BJ (cell line): ENCODE results near the gene DYRK4. TPM values are rescaled to one million over a fixed set of nuclear protein-coding genes. Genes with fewer than 3 reads are reported as not detected.

Experiments used
- CTCF ChIA-PET: fragments of 350-600 bp; formaldehyde crosslinking; extraction: SDS; loops from one replicate; lab custom pipeline; 2021; ENCODE audit warnings: antibody characterized with exemption, inconsistent platforms; lab: Yijun Ruan, JAX
- POLR2A ChIA-PET: fragments of 300-600 bp; sonication (Branson Sonifier 250); formaldehyde crosslinking; extraction: SDS; loops from one replicate; lab custom pipeline; 2021; ENCODE audit warnings: antibody characterized with exemption; lab: Charles Lee
- DNase-seq: peaks from one replicate; pipeline ENCODE4 v3.0.0-alpha.2; 2011; ENCODE audit warnings: low read depth
- H3K27me3 ChIP-seq: 2 replicates; pipeline ENCODE4 v1.6.0; 2011; ENCODE audit warnings: low read length; ENCODE audit not compliant: control insufficient read depth, insufficient read depth
- H3K36me3 ChIP-seq: 2 replicates; pipeline ENCODE4 v1.5.1; 2011; ENCODE audit warnings: low read length; ENCODE audit not compliant: control insufficient read depth, insufficient read depth
- H3K4me3 ChIP-seq: 2 replicates; pipeline ENCODE4 v1.5.1; 2011; ENCODE audit warnings: low read depth, mild to moderate bottlenecking, control low read depth, low read length
- polyA plus RNA-seq: library from polyadenylated mRNA; depleted of rRNA; stranded (reverse); fragments of >200 nt; gene quantifications from 2 replicates; pipeline ENCODE4 v1.2.3, GENCODE V29; 2011
- TF ChIP-seq, protein P1 (sequence below): IDR thresholded peaks from 2 replicates; pipeline ENCODE4 v1.5.1; 2011; ENCODE audit warnings: low read depth, mild to moderate bottlenecking, control low read depth, inconsistent platforms, low read length, moderate library complexity; ENCODE audit not compliant: insufficient read depth

The DYRK4 gene
- polyA plus RNA-seq, 1 experiment = 77.5 TPM

DNA sequence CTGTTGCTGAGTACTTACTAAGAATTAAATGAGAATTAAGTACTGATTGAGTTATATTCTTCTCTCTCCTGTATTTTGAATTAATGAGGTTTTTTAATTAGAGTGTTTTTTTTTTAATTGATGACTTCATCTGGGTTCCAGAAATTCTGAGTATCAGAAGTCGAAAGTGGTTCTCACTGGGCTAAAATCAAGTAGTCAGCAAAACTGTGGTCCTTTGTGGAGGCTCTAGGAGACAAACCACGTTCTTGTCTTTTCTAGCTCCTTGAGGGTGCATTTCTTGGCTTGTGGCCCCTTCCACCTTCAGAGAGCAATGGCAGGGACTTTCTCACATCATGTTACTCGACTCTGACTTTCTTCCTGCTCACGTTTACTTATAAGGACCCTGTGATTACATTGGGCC, 8.1 kb upstream of the DYRK4 start:
- H3K27me3 ChIP-seq = no peaks in the 10 kb centered on the region
- no peak for DNase-seq
- ChIA-PET POLR2A (no interaction called here), CTCF (no interaction called here)
- H3K36me3 ChIP-seq = no peaks in the 10 kb centered on the region; the same call in 1 of the 2 replicates
- H3K4me3 ChIP-seq = no peak overlapping the region
- TF ChIP-seq, protein P1, sequence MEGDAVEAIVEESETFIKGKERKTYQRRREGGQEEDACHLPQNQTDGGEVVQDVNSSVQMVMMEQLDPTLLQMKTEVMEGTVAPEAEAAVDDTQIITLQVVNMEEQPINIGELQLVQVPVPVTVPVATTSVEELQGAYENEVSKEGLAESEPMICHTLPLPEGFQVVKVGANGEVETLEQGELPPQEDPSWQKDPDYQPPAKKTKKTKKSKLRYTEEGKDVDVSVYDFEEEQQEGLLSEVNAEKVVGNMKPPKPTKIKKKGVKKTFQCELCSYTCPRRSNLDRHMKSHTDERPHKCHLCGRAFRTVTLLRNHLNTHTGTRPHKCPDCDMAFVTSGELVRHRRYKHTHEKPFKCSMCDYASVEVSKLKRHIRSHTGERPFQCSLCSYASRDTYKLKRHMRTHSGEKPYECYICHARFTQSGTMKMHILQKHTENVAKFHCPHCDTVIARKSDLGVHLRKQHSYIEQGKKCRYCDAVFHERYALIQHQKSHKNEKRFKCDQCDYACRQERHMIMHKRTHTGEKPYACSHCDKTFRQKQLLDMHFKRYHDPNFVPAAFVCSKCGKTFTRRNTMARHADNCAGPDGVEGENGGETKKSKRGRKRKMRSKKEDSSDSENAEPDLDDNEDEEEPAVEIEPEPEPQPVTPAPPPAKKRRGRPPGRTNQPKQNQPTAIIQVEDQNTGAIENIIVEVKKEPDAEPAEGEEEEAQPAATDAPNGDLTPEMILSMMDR = no peak

DNA sequence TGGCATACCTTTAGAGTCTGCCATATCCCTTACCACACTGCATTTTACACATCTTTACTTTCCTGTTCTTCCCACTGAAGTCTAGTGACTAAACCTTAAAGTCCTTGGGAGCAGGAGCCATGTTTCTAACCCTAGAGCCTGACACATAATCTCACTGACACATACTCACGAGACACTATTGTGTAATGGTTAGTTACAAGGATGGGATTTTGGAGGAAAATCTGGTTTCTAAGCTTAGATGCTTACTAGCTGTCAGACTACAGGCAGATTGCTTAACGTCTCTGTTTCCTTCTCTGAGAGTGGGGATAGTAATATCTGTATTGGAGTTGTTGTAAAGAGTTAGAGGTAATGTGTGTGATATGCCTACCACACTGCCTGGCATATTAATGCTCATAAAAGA, 6.2 kb upstream of the DYRK4 start:
- DNase-seq = no peak
- H3K27me3 ChIP-seq = no peaks in the 10 kb centered on the region
- H3K4me3 ChIP-seq = no peak overlapping the region
- ChIA-PET POLR2A (no interaction called here), CTCF (no interaction called here)
- TF ChIP-seq, protein P1 = no peak
- no peaks in the 10 kb centered on the region; the same call in 1 of the 2 replicates for H3K36me3 ChIP-seq

DNA sequence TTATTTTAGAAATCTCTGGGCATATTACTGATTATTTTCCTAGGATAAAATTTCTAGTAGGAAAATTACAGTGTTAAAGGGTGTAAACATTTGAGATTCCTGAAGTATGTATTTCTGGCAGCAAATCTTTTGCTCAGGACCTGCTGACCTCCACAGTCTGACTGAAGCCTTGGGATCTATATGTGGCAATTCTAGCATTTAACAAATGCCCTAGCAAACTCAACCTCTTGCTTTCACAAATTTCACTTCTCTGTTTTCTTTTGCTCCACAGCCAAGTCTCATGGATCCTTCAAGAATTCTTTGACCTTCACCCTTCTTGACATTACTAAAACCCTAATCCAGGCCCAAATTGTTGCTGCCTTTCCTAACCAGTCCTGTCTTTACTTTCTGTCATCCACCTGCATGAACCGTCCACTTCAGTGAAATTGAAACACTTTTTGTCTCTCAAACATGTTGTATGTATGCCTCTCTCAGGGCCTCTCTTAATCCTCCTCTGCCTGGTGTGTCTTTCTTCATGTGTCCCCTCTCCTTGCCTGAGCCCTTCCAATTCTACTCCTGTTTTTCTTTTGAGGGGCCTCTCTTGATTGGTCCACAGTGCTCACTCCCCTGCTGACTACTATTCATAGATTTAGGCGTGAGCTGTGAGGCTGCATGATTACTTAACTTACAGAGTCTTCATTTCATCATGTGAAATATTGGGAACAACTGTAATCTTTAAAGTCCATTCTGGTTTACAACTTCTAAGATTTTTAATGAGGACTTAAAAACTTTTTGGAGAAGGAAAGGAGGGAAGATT, 5.1 kb upstream of the DYRK4 start:
- Histone ChIP-seq H3K36me3 (no peaks in the 10 kb centered on the region; the same call in 1 of the 2 replicates), H3K4me3 (no peak overlapping the region), H3K27me3 (no peaks in the 10 kb centered on the region)
- ChIA-PET POLR2A (no interaction called here), CTCF (no interaction called here)
- TF ChIP-seq, protein P1 = no peak
- DNase-seq = no peak

DNA sequence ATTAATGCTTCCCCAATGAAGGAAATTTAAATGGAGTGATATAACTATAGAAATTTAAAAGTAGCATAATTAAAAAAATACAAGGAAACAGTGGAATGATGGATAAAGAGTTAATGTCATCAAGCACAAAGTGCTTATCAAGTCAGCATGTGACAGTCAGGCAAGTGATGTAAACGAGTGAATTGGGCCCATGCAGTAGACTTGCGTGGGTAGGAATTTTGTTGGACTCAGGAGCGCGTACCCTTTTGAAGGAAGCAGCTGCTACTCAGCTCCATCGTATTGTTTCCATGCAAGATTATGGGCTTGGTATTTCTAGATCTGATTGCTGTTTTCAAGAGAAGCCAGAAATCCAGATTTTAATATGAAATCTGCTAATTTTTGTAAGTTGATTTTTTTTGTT, 4.4 kb upstream of the DYRK4 start:
- H3K4me3 ChIP-seq = no peak overlapping the region
- H3K27me3 ChIP-seq = no peaks in the 10 kb centered on the region
- H3K36me3 ChIP-seq = no peaks in the 10 kb centered on the region; the same call in 1 of the 2 replicates
- TF ChIP-seq, protein P1 = no peak
- DNase-seq = no peak
- ChIA-PET CTCF (no interaction called here), POLR2A (no interaction called here)

DNA sequence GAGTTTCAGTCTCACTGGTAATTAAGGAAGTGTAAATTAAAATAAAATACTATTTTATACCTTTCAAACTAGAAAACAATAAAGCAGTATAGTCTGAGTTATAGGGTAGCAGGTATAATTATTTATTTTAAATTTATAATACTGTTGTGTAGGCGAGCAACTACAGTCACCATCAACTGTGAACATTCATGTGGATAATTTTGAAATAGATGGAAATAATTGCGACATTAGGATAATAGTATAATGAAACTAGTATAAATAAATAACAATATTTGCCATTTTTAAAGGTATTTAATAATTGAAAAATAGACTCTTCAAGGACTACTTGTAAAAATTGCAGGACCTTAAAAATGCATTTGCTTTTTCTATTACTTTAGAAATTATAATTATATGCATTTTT, 3.8 kb upstream of the DYRK4 start:
- POLR2A ChIA-PET = no interaction called here
- no peaks in the 10 kb centered on the region; the same call in 1 of the 2 replicates for H3K36me3 ChIP-seq
- no peaks in the 10 kb centered on the region for H3K27me3 ChIP-seq
- H3K4me3 ChIP-seq = no peak overlapping the region
- CTCF ChIA-PET = no interaction called here
- no peak for DNase-seq
- TF ChIP-seq, protein P1 = no peak
